Kidney (tissue), 14 donors: ENCODE data around the gene HNF1A. TPM values are rescaled to one million over a fixed set of nuclear protein-coding genes. Genes with fewer than 3 reads are reported as not detected.

Experiments used
- DNase-seq, 5 donors: peaks; one replicate each; pipeline ENCODE4 v3.0.0-alpha.2; 2013 to 2020
- FAIRE-seq: peaks from 2 replicates; lab custom pipeline; 2012; peaks lifted over from hg19 to GRCh38; lab: Jason Lieb, UNC
- H3K27ac ChIP-seq, 2 donors: one replicate each; pipeline ENCODE4 v1.7.0; 2013; ENCODE audit warnings: low read depth in 2 of 2, low read length in 2 of 2, inconsistent platforms in 1 of 2
- H3K27me3 ChIP-seq: one replicate; pipeline ENCODE4 v1.7.1; 2013; ENCODE audit warnings: low read length, inconsistent platforms; ENCODE audit not compliant: control insufficient read depth, insufficient read depth
- H3K36me3 ChIP-seq, 3 donors: one replicate each; pipeline versions ENCODE4 v1.7.0 to v1.7.1; 2013; ENCODE audit warnings: low read length in 3 of 3, control low read depth in 1 of 3, inconsistent platforms in 1 of 3; ENCODE audit not compliant: insufficient read depth in 3 of 3, control insufficient read depth in 2 of 3
- H3K4me1 ChIP-seq, 3 donors: one replicate each; pipeline versions ENCODE4 v1.7.0 to v1.7.1; 2013; ENCODE audit warnings: low read length in 3 of 3, inconsistent platforms in 1 of 3, low read depth in 1 of 3; ENCODE audit not compliant: control insufficient read depth in 2 of 3, insufficient read depth in 2 of 3
- H3K4me3 ChIP-seq, 3 donors: one replicate each; pipeline versions ENCODE4 v1.7.0 to v1.8.1; 2013; ENCODE audit warnings: low read length in 3 of 3, control low read depth in 1 of 3, inconsistent platforms in 1 of 3
- H3K9ac ChIP-seq, 3 donors: one replicate each; pipeline versions ENCODE4 v1.7.0 to v1.7.1; 2013; ENCODE audit warnings: low read length in 3 of 3, control low read depth in 1 of 3, inconsistent platforms in 1 of 3
- H3K9me3 ChIP-seq, 3 donors: one replicate each; pipeline versions ENCODE4 v1.7.0 to v1.7.1; 2013; ENCODE audit warnings: low read length in 3 of 3, control low read depth in 1 of 3, inconsistent platforms in 1 of 3; ENCODE audit not compliant: control insufficient read depth in 2 of 3, insufficient read depth in 1 of 3
- CTCF ChIP-seq: IDR thresholded peaks from 3 replicates; pipeline ENCODE4 v1.5.1; 2012; ENCODE audit warnings: mild to moderate bottlenecking, moderate library complexity, borderline replicate concordance; ENCODE audit not compliant: insufficient read depth; ENCODE audit errors: extremely low read depth
- intact Hi-C: fragments of 100-400 bp; cut with DNase I; formaldehyde crosslinking; loops from one replicate; pipeline ENCODE4 v1.11.1; 2022
- polyA plus RNA-seq: library from polyadenylated mRNA; stranded (reverse); fragments of 350-450 nt; fragmentation: Illumina TruSeq; extraction: RNeasy Lipid Tissue Mini Kit (QIAGEN cat#74804); gene quantifications from one replicate; pipeline ENCODE4 v1.2.3, GENCODE V29; 2014; ENCODE audit warnings: low read depth, low replicate concordance; ENCODE audit not compliant: insufficient read depth
- total RNA-seq: library from RNA; stranded (reverse); fragmentation: NEBNext Ultra II Directional; extraction: Animal tissue kit (Norgen Biotek cat#: 25700); gene quantifications from one replicate; pipeline ENCODE4 v1.2.1, GENCODE V29; 2021
- donor health status: control.
- donor health status: control.
- donor health status: control.
- donor health status: control.
- donor health status: control.
- donor health status: DM: yes; HTN: yes; CAD: no.
- donor health status: Normal renal cell carcinoma (clear cell type).

HNF1A gene
- total and polyA plus RNA-seq, 2 donors from 2014 or later, result 6.7 to 32.4 TPM

GRCh38 chr12:120936197-120936596, 42.1 kb upstream of the HNF1A start:
- DNase-seq (no peak), FAIRE-seq (no peak)
- Histone ChIP-seq H3K27me3 (no peaks in the 10 kb centered on the region), H3K36me3 (no peaks in the 10 kb centered on the region), H3K4me3 (no peak overlapping the region), H3K27ac (no peak overlapping the region), H3K9ac (no peak overlapping the region), H3K4me1 (no peaks in the 10 kb centered on the region), H3K9me3 (no peaks in the 10 kb centered on the region)
- intact Hi-C loops, result no loop called here
- TF ChIP-seq CTCF, result no peak

- Histone ChIP-seq H3K4me1 (no peaks in the 10 kb centered on the region), H3K27me3 (no peaks in the 10 kb centered on the region), H3K27ac (no peak overlapping the region), H3K9me3 (no peaks in the 10 kb centered on the region), H3K4me3 (no peak overlapping the region), H3K9ac (no peak overlapping the region), H3K36me3 (no peaks in the 10 kb centered on the region)
- no peak for DNase-seq
- TF ChIP-seq CTCF, result no peak
- intact Hi-C loops, result no loop called here
- FAIRE-seq, result no peak
These were observed 39.8 kb upstream of the HNF1A start for GRCh38 chr12:120938496-120938895.

GRCh38 chr12:120939523-120939922, 38.8 kb upstream of the HNF1A start:
- no peaks in the 10 kb centered on the region for H3K27me3 ChIP-seq
- H3K4me1 ChIP-seq, result no peaks in the 10 kb centered on the region
- H3K9ac ChIP-seq, result no peak overlapping the region
- no peaks in the 10 kb centered on the region for H3K9me3 ChIP-seq
- no peaks in the 10 kb centered on the region for H3K36me3 ChIP-seq
- intact Hi-C loops, result no loop called here
- no peak for DNase-seq
- no peak overlapping the region for H3K27ac ChIP-seq
- FAIRE-seq, result no peak
- TF ChIP-seq CTCF, result no peak
- no peak overlapping the region for H3K4me3 ChIP-seq

GRCh38 chr12:120940006-120940405, 38.3 kb upstream of the HNF1A start:
- DNase-seq, result no peak
- no peak overlapping the region for H3K9ac ChIP-seq
- H3K27ac ChIP-seq, result no peak overlapping the region
- H3K27me3 ChIP-seq, result no peaks in the 10 kb centered on the region
- TF ChIP-seq CTCF, result no peak
- intact Hi-C loops, result no loop called here
- FAIRE-seq, result no peak
- H3K4me1 ChIP-seq, result no peaks in the 10 kb centered on the region
- no peak overlapping the region for H3K4me3 ChIP-seq
- no peaks in the 10 kb centered on the region for H3K9me3 ChIP-seq
- no peaks in the 10 kb centered on the region for H3K36me3 ChIP-seq
